ENCODE results near the gene BLNK. TPM values are rescaled to one million over a fixed set of nuclear protein-coding genes. Genes with fewer than 3 reads are reported as not detected.

Gene BLNK
- total and polyA plus RNA-seq, 2 of the 13 experiments (the other 11 are each of a cell fraction or from before 2014, with no cell fraction given), result not detected

DNA sequence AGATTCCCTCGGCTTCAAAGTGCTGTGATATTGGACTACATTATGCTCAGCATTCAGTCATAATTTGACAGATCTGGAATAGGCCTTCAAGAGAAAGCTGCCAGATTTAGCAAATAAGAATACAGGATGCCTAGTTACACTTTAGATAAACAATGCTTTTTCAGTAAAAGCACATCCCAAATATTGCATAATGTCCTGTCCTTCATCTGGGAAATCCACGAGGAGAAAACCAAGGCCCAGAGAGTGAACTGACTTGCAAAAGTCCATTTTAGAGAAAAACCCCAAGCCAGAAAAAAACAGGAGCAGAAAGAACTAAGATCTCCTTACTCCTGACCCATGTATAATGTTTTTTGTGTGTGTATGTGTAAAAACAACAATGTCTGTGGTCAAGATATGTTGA is 12.0 kb upstream of the BLNK start (continued):
- TF ChIP-seq, protein P1, sequence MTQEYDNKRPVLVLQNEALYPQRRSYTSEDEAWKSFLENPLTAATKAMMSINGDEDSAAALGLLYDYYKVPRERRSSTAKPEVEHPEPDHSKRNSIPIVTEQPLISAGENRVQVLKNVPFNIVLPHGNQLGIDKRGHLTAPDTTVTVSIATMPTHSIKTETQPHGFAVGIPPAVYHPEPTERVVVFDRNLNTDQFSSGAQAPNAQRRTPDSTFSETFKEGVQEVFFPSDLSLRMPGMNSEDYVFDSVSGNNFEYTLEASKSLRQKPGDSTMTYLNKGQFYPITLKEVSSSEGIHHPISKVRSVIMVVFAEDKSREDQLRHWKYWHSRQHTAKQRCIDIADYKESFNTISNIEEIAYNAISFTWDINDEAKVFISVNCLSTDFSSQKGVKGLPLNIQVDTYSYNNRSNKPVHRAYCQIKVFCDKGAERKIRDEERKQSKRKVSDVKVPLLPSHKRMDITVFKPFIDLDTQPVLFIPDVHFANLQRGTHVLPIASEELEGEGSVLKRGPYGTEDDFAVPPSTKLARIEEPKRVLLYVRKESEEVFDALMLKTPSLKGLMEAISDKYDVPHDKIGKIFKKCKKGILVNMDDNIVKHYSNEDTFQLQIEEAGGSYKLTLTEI (CRISPR knock-in tag; conservative IDR thresholded peaks at IDR 0.05), result no peak
- TF ChIP-seq PCBP1 (IDR thresholded peaks at IDR 0.05; ENCODE audit: borderline replicate concordance, low read depth, low read length), result no peak
- TF ChIP-seq ARID2 (CRISPR knock-in tag; IDR thresholded peaks at IDR 0.05; ENCODE audit: borderline replicate concordance), result no peak

DNA sequence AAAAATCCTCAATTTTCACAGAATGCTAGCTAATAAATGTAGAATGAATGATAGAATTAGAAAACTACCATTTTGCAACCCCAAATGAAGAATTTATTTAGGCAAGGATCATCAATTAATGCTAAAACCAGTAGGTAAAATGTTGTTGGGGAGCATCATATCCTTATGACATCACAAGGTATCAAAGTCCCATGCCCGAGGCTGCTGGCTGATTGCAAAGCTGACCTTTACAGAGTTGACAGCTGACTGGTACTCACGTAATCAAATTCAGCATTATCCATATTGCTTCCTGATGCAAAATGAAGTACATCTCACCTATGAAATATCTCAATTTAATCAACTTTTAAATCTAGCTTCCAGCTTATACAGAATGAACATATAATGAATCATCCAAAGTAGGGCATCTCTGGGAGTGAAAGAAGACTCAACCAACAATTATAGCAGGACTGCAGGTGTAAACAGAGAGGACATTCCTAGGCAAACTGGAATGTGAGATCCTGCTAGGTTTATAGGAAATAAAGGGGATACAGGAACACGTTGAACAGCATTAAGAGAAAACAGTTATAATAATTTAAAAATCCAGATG is 10.2 kb upstream of the BLNK start:
- ATAC-seq (no peak), FAIRE-seq (no peak), DNase-seq (ENCODE audit: low spot score) (no peak)
- intact Hi-C loops (cut with micrococcal nuclease; ENCODE audit: unreplicated experiment) (no loop called here), in situ Hi-C loops (cut with HindIII; ENCODE audit: extremely low pct_ligation_motif_present, low pct_unique_long_range_greater_than_20kb) (no loop called here)
- Histone ChIP-seq H3K4me3 (replicated peaks in 1 of 3; ENCODE audit: insufficient read depth in 1 of 3, low read depth in 2 of 3, low read length in 3 of 3) (no peak overlapping the region), H3K27me3 (ENCODE audit: control insufficient read depth in 1 of 2, insufficient read depth in 2 of 2, low read length in 2 of 2) (no peaks in the 10 kb centered on the region), H3K36me3 (replicated peaks in 1 of 2; ENCODE audit: control insufficient read depth in 1 of 2, insufficient read depth in 2 of 2, low read length in 2 of 2) (no peaks in the 10 kb centered on the region), H4K20me1 (ENCODE audit: insufficient read depth, low read length) (no peaks in the 10 kb centered on the region), H3K9ac (ENCODE audit: insufficient read depth, low read depth, low read length) (no peak overlapping the region), H3K79me2 (ENCODE audit: insufficient read depth, low read length) (no peaks in the 10 kb centered on the region), H3K27ac (ENCODE audit: extremely low read length, insufficient read depth, low read length) (no peak overlapping the region), H2AFZ (ENCODE audit: low read length) (no peak overlapping the region), H3K9me3 (ENCODE audit: low read length) (no peaks in the 10 kb centered on the region), H3K4me1 (ENCODE audit: insufficient read depth, low read length) (no peaks in the 10 kb centered on the region), H3K4me2 (ENCODE audit: low read depth, low read length) (no peak overlapping the region)
- ChIA-PET CTCF (ENCODE audit: low intra/inter-chr PET ratio, low total read pairs) (no interaction called here), POLR2A (no interaction called here)
- TF ChIP-seq CREB1 (IDR thresholded peaks at IDR 0.05) (peak; percentile 23; the same call in 1 of the 2 replicates), CREB1 (CRISPR knock-in tag; IDR thresholded peaks at IDR 0.05) (no peak), ZNF746 (CRISPR knock-in tag; IDR thresholded peaks at IDR 0.05) (no peak)
- BruUV-seq (replicated peaks), result no TSS peak
- 18% methylated on average over 3 of the region's 3 CpGs for WGBS (ENCODE audit: low lambda C conversion rate)
